ENCODE data around the gene PLVAP.

Gene PLVAP

GRCh38 chr19:17323964-17324332, 53.2 kb downstream of the PLVAP start:
- no peak for DNase-seq (ENCODE audit: extremely low read depth, low read depth)

GRCh38 chr19:17323300-17323963, 53.7 kb downstream of the PLVAP start:
- no peak for TF ChIP-seq CTCF (IDR thresholded peaks at IDR 0.05; ENCODE audit: low read depth, low read length)
- no peak for DNase-seq (ENCODE audit: extremely low read depth, low read depth)

More at GRCh38 chr19:17323964-17324332, 53.2 kb downstream of the PLVAP start:
- no peak for TF ChIP-seq CTCF (IDR thresholded peaks at IDR 0.05; ENCODE audit: low read depth, low read length)

- no peak for TF ChIP-seq CTCF (IDR thresholded peaks at IDR 0.05; ENCODE audit: low read depth, low read length)
- no peak for DNase-seq (ENCODE audit: extremely low read depth, low read depth)
Measured at GRCh38 chr19:17322854-17323253, 54.3 kb downstream of the PLVAP start.

GRCh38 chr19:17321655-17322489, 55.3 kb downstream of the PLVAP start:
- no peak for TF ChIP-seq CTCF (IDR thresholded peaks at IDR 0.05; ENCODE audit: low read depth, low read length)
- no peak for DNase-seq (ENCODE audit: extremely low read depth, low read depth)

GRCh38 chr19:17320435-17320834, 56.7 kb downstream of the PLVAP start:
- TF ChIP-seq CTCF (IDR thresholded peaks at IDR 0.05; ENCODE audit: low read depth, low read length), result no peak
- no peak for DNase-seq (ENCODE audit: extremely low read depth, low read depth)

- DNase-seq (ENCODE audit: extremely low read depth, low read depth), result no peak
- no peak for TF ChIP-seq CTCF (IDR thresholded peaks at IDR 0.05; ENCODE audit: low read depth, low read length)
Measured at GRCh38 chr19:17319473-17320238, 57.5 kb downstream of the PLVAP start.

Data from AG09319 (cell line).